H1 (cell line): ENCODE data around the gene CLCNKB. TPM values are rescaled to one million over a fixed set of nuclear protein-coding genes. Genes with fewer than 3 reads are reported as not detected.
A peak's percentile ranks its signal among the peaks of the same experiment; 100 is the strongest.

Source experiments
- CTCF ChIA-PET: fragments of 300-600 bp; sonication (Branson Sonifier 250); formaldehyde crosslinking; loops from one replicate; lab custom pipeline; 2021; ENCODE audit not compliant: partially characterized antibody; lab: Charles Lee
- POLR2A ChIA-PET: fragments of 300-600 bp; sonication (Branson Sonifier 250); formaldehyde crosslinking; loops from one replicate; lab custom pipeline; 2021; ENCODE audit warnings: inconsistent platforms; ENCODE audit not compliant: partially characterized antibody; lab: Charles Lee
- DNase-seq, 2 experiments: peaks; one replicate each; pipeline versions ENCODE4 v3.0.0 to v3.0.0-alpha.2; 2010 to 2022; ENCODE audit warnings: low spot score in 2 of 2, low read depth in 1 of 2, mixed read lengths in 1 of 2
- FAIRE-seq: peaks from 2 replicates; lab custom pipeline; 2011; peaks lifted over from hg19 to GRCh38; lab: Jason Lieb, UNC
- H2AFZ ChIP-seq: 2 replicates; pipeline ENCODE4 v1.8.1; 2012; ENCODE audit warnings: low read length, inconsistent platforms
- H2AK5ac ChIP-seq: 2 replicates; pipeline ENCODE4 v1.6.1; 2013; ENCODE audit warnings: low read depth, low read length
- H2BK120ac ChIP-seq: replicated peaks from 2 replicates; pipeline ENCODE3; 2013; ENCODE audit warnings: low read depth, low read length, inconsistent platforms
- H2BK12ac ChIP-seq: 2 replicates; pipeline ENCODE4 v1.6.1; 2013; ENCODE audit warnings: low read depth, low read length
- H2BK15ac ChIP-seq: 2 replicates; pipeline ENCODE4 v1.6.1; 2013; ENCODE audit warnings: low read length
- H2BK20ac ChIP-seq: 2 replicates; pipeline ENCODE4 v1.6.1; 2013; ENCODE audit warnings: low read length
- H2BK5ac ChIP-seq: 2 replicates; pipeline ENCODE4 v1.6.1; 2013; ENCODE audit warnings: low read depth, low read length
- H3K14ac ChIP-seq: 2 replicates; pipeline ENCODE4 v1.6.1; 2013; ENCODE audit warnings: inconsistent platforms; ENCODE audit not compliant: insufficient read length
- H3K18ac ChIP-seq: 2 replicates; pipeline ENCODE4 v1.6.1; 2013; ENCODE audit warnings: low read length; ENCODE audit errors: extremely low read depth
- H3K23ac ChIP-seq: 2 replicates; pipeline ENCODE4 v1.6.1; 2013; ENCODE audit warnings: inconsistent platforms; ENCODE audit not compliant: insufficient read length
- H3K23me2 ChIP-seq: 2 replicates; pipeline ENCODE4 v1.6.1; 2013; ENCODE audit warnings: low read depth, low read length
- H3K27ac ChIP-seq: 2 replicates; pipeline ENCODE4 v1.6.1; 2011; ENCODE audit warnings: low read depth, low read length, inconsistent platforms
- H3K27me3 ChIP-seq, 4 experiments: replicated peaks in 1 of 4; 1 replicate in 1 of 4; 2 replicates in 3 of 4; pipeline versions ENCODE4 v1.6.1 to v1.8.1; 2011 to 2013; ENCODE audit warnings: low read length in 3 of 4, mild to moderate bottlenecking in 3 of 4, inconsistent platforms in 2 of 4, mixed read lengths in 2 of 4, moderate library complexity in 1 of 4; ENCODE audit not compliant: control insufficient read depth in 3 of 4, insufficient read depth in 3 of 4; ENCODE audit errors: extremely low read depth in 1 of 4
- H3K36me3 ChIP-seq, 4 experiments: 2 replicates each; pipeline versions ENCODE4 v1.6.1 to v1.8.1; 2011 to 2013; ENCODE audit warnings: mild to moderate bottlenecking in 4 of 4, low read length in 3 of 4, moderate library complexity in 2 of 4, control low read depth in 1 of 4, inconsistent platforms in 1 of 4; ENCODE audit not compliant: insufficient read depth in 4 of 4, control insufficient read depth in 2 of 4
- H3K4ac ChIP-seq: replicated peaks from 2 replicates; pipeline ENCODE3; 2013; ENCODE audit warnings: low read length, low read depth, mixed read lengths, inconsistent platforms; ENCODE audit not compliant: insufficient read length
- H3K4me1 ChIP-seq, 4 experiments: replicated peaks in 1 of 4; 1 replicate in 1 of 4; 2 replicates in 3 of 4; pipeline versions ENCODE4 v1.6.1 to v1.8.1; 2011 to 2013; ENCODE audit warnings: low read length in 3 of 4, inconsistent platforms in 2 of 4, mixed read lengths in 1 of 4; ENCODE audit not compliant: insufficient read depth in 4 of 4, control insufficient read depth in 3 of 4
- H3K4me2 ChIP-seq, 2 experiments: 2 replicates each; pipeline versions ENCODE4 v1.6.1 to v1.8.1; 2011 to 2013; ENCODE audit warnings: low read depth in 2 of 2, low read length in 2 of 2, control low read depth in 1 of 2, inconsistent platforms in 1 of 2, mild to moderate bottlenecking in 1 of 2; ENCODE audit not compliant: insufficient read depth in 1 of 2
- H3K4me3 ChIP-seq, 4 experiments: fragments of 200-600, 300-600 bp in 1 of 4; sonication (generic), shearing (Covaris generic), sonication (Bioruptor Twin) in 1 of 4; 2 replicates each; pipeline versions ENCODE4 v1.5.1 to v1.8.1; 2011 to 2016; ENCODE audit warnings: low read length in 4 of 4, low read depth in 3 of 4, control low read depth in 2 of 4, inconsistent platforms in 2 of 4, mild to moderate bottlenecking in 2 of 4, mixed read lengths in 1 of 4, moderate library complexity in 1 of 4; ENCODE audit not compliant: insufficient read depth in 2 of 4; ENCODE audit errors: extremely low read depth in 1 of 4
- H3K56ac ChIP-seq: replicated peaks from 2 replicates; pipeline ENCODE3; 2013; ENCODE audit warnings: low read depth, mild to moderate bottlenecking, mixed read lengths, low read length, inconsistent platforms; ENCODE audit not compliant: insufficient read length
- H3K79me1 ChIP-seq: 2 replicates; pipeline ENCODE4 v1.6.1; 2013; ENCODE audit warnings: low read depth, low read length, control low read depth
- H3K79me2 ChIP-seq, 2 experiments: 2 replicates each; pipeline versions ENCODE4 v1.6.1 to v1.8.1; 2012 to 2013; ENCODE audit warnings: low read length in 2 of 2, mild to moderate bottlenecking in 2 of 2, inconsistent platforms in 1 of 2; ENCODE audit not compliant: insufficient read depth in 2 of 2, control insufficient read depth in 1 of 2
- H3K9ac ChIP-seq, 4 experiments: replicated peaks in 1 of 4; 1 replicate in 1 of 4; 2 replicates in 3 of 4; pipeline versions ENCODE4 v1.6.1 to v1.8.1; 2011 to 2013; ENCODE audit warnings: low read depth in 3 of 4, low read length in 3 of 4, control low read depth in 2 of 4, mild to moderate bottlenecking in 2 of 4, moderate library complexity in 2 of 4, inconsistent platforms in 1 of 4; ENCODE audit errors: extremely low read depth in 1 of 4
- H3K9me3 ChIP-seq, 2 experiments: 2 replicates each; pipeline versions ENCODE4 v1.6.1 to v1.8.1; 2012 to 2013; ENCODE audit warnings: mild to moderate bottlenecking in 2 of 2, moderate library complexity in 2 of 2, control low read depth in 1 of 2, inconsistent platforms in 1 of 2, low read depth in 1 of 2, low read length in 1 of 2, mixed read lengths in 1 of 2; ENCODE audit not compliant: insufficient read depth in 2 of 2
- H4K20me1 ChIP-seq, 2 experiments: replicated peaks in 1 of 2; 2 replicates each; pipeline versions ENCODE3 to v1.8.1; 2011 to 2013; ENCODE audit warnings: inconsistent platforms in 2 of 2, low read length in 2 of 2, mild to moderate bottlenecking in 1 of 2; ENCODE audit not compliant: insufficient read depth in 2 of 2, control insufficient read depth in 1 of 2
- H4K5ac ChIP-seq: 2 replicates; pipeline ENCODE4 v1.6.1; 2013; ENCODE audit warnings: low read length, low read depth, mixed read lengths, inconsistent platforms; ENCODE audit not compliant: insufficient read length
- H4K8ac ChIP-seq: 2 replicates; pipeline ENCODE4 v1.8.0; 2013; ENCODE audit warnings: mild to moderate bottlenecking, moderate library complexity, low read length, inconsistent platforms; ENCODE audit not compliant: insufficient read depth; ENCODE audit errors: extremely low read depth
- H4K91ac ChIP-seq: replicated peaks from 2 replicates; pipeline ENCODE3; 2013; ENCODE audit warnings: low read length, mixed read lengths, inconsistent platforms; ENCODE audit not compliant: insufficient read length
- CREB1 ChIP-seq: IDR thresholded peaks from 2 replicates; pipeline ENCODE4 v1.6.1; 2012; ENCODE audit warnings: inconsistent platforms
- FOSL1 ChIP-seq: IDR thresholded peaks from 2 replicates; pipeline ENCODE4 v1.6.1; 2011; ENCODE audit warnings: mild to moderate bottlenecking, low read depth, low read length, moderate library complexity; ENCODE audit not compliant: insufficient read depth
- GTF2F1 ChIP-seq: IDR thresholded peaks from 2 replicates; pipeline ENCODE4 v1.6.1; 2012; ENCODE audit warnings: low read depth, low read length, improper control_type of control experiment, borderline replicate concordance
- POU5F1 ChIP-seq: IDR thresholded peaks from 2 replicates; pipeline ENCODE4 v1.6.1; 2011; ENCODE audit warnings: low read depth, mild to moderate bottlenecking, low read length, moderate library complexity
- YY1 ChIP-seq: IDR thresholded peaks from 2 replicates; pipeline ENCODE4 v1.6.1; 2011; ENCODE audit warnings: low read depth, mild to moderate bottlenecking, low read length
- WGBS, 2 experiments: shearing (Covaris generic) in 1 of 2; methylation state at CpG; one replicate each; pipeline versions ENCODE4 v1.1.6 to v1.1.7; 2013 to 2015; ENCODE audit warnings: low lambda C conversion rate in 2 of 2, mixed read lengths in 2 of 2, inconsistent platforms in 1 of 2, low coverage in 1 of 2, missing lambda C conversion rate in 1 of 2; ENCODE audit not compliant: insufficient replicate concordance in 2 of 2, insufficient coverage in 1 of 2, insufficient read length in 1 of 2; ENCODE audit errors: extremely low coverage in 1 of 2, missing lambda C conversion rate in 1 of 2; 5-methylcytosine and 5-hydroxymethylcytosine counted together
- polyA plus RNA-seq, 7 experiments: library from polyadenylated mRNA; depleted of rRNA in 3 of 7; stranded (reverse) in 5 of 7; unstranded in 2 of 7; fragments of >200 nt in 5 of 7; fragments of 200-250 nt in 2 of 7; gene quantifications; 1 replicate in 5 of 7; 2 replicates in 1 of 7; 4 replicates in 1 of 7; pipeline versions ENCODE4 v1.2.1 to v1.2.3, GENCODE V29; 2011 to 2013; ENCODE audit warnings: missing spikeins in 2 of 7, mixed read lengths in 2 of 7
- total RNA-seq: library from RNA; stranded (reverse); fragmentation: NEBNext Ultra II Directional; extraction: Animal tissue kit (Norgen Biotek cat#: 25700); gene quantifications from 2 replicates; pipeline ENCODE4 v1.2.1, GENCODE V29; 2021

CLCNKB gene
- total and polyA plus RNA-seq, 2 of the 8 experiments (the other 6 are each of a cell fraction or from before 2014, with no cell fraction given), result 1.2 to 3.5 TPM

- Histone ChIP-seq H3K56ac (no peak overlapping the region), H3K4ac (no peak overlapping the region), H2BK15ac (no peak overlapping the region), H3K79me2 (no peaks in the 10 kb centered on the region), H3K79me1 (no peaks in the 10 kb centered on the region), H2BK12ac (no peak overlapping the region), H4K91ac (no peak overlapping the region), H3K27me3 (peaks cover 4 to 38% (median 30%) of the 10 kb centered on the region in 4 experiments), H3K18ac (no peak overlapping the region), H3K23ac (no peak overlapping the region), H2BK20ac (0 out of 2 replicates have a peak overlapping the region, but pooled peaks have one; percentile 90), H2BK5ac (no peak overlapping the region), H3K27ac (no peak overlapping the region), H2AFZ (no peak overlapping the region), H3K4me2 (no peak overlapping the region; a peak in 1 of 4 replicates), H3K4me1 (peaks cover 5 to 24% (median 11%) of the 10 kb centered on the region in 4 experiments), H3K36me3 (no peaks in the 10 kb centered on the region), H3K23me2 (peaks cover 11% of the 10 kb centered on the region), H4K20me1 (peaks cover 0 to 10% of the 10 kb centered on the region in 2 experiments), H2BK120ac (no peak overlapping the region), H3K9me3 (no peaks in the 10 kb centered on the region), H3K14ac (no peak overlapping the region), H2AK5ac (no peak overlapping the region), H3K9ac (no peak overlapping the region), H4K8ac (no peak overlapping the region; the same call in 1 of the 2 replicates), H3K4me3 (no peak overlapping the region), H4K5ac (no peak overlapping the region)
- no peak for FAIRE-seq
- WGBS, 2 experiments, result 74% methylated on average over 5 of the region's 5 CpGs; no CpG with 5 or more reads in 1 of the 2 experiments
- CTCF ChIA-PET, result interaction anchor here (0.9 to 21.9 kb wide), 11 partner anchors 10 to 176 kb away, joined by 3 to 569 read pairs (median 6); partner anchors contain the start of genes CLCNKB and EPHA2
- DNase-seq, result no peak
- POLR2A ChIA-PET, result interaction anchor here (0.6 to 1.7 kb wide), 7 partner anchors 8 to 300 kb away, joined by 3 to 4 read pairs (median 3); partner anchors contain the start of gene ARHGEF19
- TF ChIP-seq GTF2F1 (no peak), CREB1 (no peak), YY1 (no peak), FOSL1 (no peak), POU5F1 (no peak)
Measured at GRCh38 chr1:16072095-16072494, 28.5 kb downstream of the CLCNKB start.
